SK-N-SH (cell line): ENCODE results near the gene LYRM2.

Experiments used
- ELF1 ChIP-seq: IDR thresholded peaks from 2 replicates; pipeline ENCODE4 v1.4.0; 2012
- EP300 ChIP-seq, 2 experiments: IDR thresholded peaks; 2 replicates each; pipeline versions ENCODE4 v1.4.0 to v1.6.1; 2012; ENCODE audit warnings: borderline replicate concordance in 1 of 2, low read depth in 1 of 2, low read length in 1 of 2
- JUND ChIP-seq: IDR thresholded peaks from 2 replicates; pipeline ENCODE4 v1.4.0; 2012
- MAX ChIP-seq: IDR thresholded peaks from 2 replicates; pipeline ENCODE4 v1.4.0; 2012; ENCODE audit warnings: low read depth
- MXI1 ChIP-seq: IDR thresholded peaks from 2 replicates; pipeline ENCODE4 v1.6.1; 2012; ENCODE audit warnings: mild to moderate bottlenecking, low read depth, low read length, improper control_type of control experiment
- REST ChIP-seq: IDR thresholded peaks from 2 replicates; pipeline ENCODE4 v1.6.1; 2012; ENCODE audit warnings: mild to moderate bottlenecking, low read depth, low read length, moderate library complexity
- SIN3A ChIP-seq: IDR thresholded peaks from 2 replicates; pipeline ENCODE4 v1.6.1; 2012; ENCODE audit warnings: low read depth, mild to moderate bottlenecking, low read length, moderate library complexity, borderline replicate concordance
- TF ChIP-seq, protein P1 (sequence below): fragments of 200-600 bp; sonication (generic); IDR thresholded peaks from 2 replicates; pipeline ENCODE4 v1.6.1; 2017; ENCODE audit warnings: antibody characterized with exemption, mild to moderate bottlenecking, moderate library complexity

DNA sequence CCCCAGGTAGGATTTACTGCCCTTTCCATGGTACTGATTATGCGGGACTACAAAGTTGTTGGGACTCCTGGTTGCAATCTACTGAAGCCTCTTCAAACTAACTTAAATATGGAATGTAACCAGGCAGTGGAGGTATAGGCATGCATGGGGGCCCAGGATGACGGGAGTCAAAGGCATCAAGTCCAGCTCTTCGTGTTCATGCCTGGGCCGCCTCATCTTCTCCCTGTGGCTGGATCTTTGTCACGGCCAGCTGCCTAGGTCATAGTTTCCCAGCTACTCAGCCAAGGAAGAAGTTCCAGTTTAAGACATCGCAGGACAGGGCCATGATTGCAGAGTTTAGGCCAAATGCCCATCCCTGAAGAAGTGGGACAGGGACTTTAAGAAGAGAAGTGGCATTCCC, 20.5 kb downstream of the LYRM2 start:
- TF ChIP-seq, protein P1, sequence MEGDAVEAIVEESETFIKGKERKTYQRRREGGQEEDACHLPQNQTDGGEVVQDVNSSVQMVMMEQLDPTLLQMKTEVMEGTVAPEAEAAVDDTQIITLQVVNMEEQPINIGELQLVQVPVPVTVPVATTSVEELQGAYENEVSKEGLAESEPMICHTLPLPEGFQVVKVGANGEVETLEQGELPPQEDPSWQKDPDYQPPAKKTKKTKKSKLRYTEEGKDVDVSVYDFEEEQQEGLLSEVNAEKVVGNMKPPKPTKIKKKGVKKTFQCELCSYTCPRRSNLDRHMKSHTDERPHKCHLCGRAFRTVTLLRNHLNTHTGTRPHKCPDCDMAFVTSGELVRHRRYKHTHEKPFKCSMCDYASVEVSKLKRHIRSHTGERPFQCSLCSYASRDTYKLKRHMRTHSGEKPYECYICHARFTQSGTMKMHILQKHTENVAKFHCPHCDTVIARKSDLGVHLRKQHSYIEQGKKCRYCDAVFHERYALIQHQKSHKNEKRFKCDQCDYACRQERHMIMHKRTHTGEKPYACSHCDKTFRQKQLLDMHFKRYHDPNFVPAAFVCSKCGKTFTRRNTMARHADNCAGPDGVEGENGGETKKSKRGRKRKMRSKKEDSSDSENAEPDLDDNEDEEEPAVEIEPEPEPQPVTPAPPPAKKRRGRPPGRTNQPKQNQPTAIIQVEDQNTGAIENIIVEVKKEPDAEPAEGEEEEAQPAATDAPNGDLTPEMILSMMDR, result no peak
- TF ChIP-seq REST (no peak), ELF1 (no peak), EP300 (IDR thresholded peaks at IDR 0.05; ENCODE audit: borderline replicate concordance in 1 of 2, low read depth in 1 of 2, low read length in 1 of 2) (no peak), MAX (no peak), SIN3A (no peak), MXI1 (no peak), JUND (no peak)
